Kidney (tissue), 14 donors: ENCODE results near the gene SKAP2. TPM values are rescaled to one million over a fixed set of nuclear protein-coding genes. Genes with fewer than 3 reads are reported as not detected.

Experiments
- DNase-seq, 5 donors: peaks; one replicate each; pipeline ENCODE4 v3.0.0-alpha.2; 2013 to 2020
- FAIRE-seq: peaks from 2 replicates; lab custom pipeline; 2012; peaks lifted over from hg19 to GRCh38; lab: Jason Lieb, UNC
- H3K27ac ChIP-seq, 2 donors: one replicate each; pipeline ENCODE4 v1.7.0; 2013; ENCODE audit warnings: low read depth in 2 of 2, low read length in 2 of 2, inconsistent platforms in 1 of 2
- H3K27me3 ChIP-seq: one replicate; pipeline ENCODE4 v1.7.1; 2013; ENCODE audit warnings: low read length, inconsistent platforms; ENCODE audit not compliant: control insufficient read depth, insufficient read depth
- H3K36me3 ChIP-seq, 3 donors: one replicate each; pipeline versions ENCODE4 v1.7.0 to v1.7.1; 2013; ENCODE audit warnings: low read length in 3 of 3, control low read depth in 1 of 3, inconsistent platforms in 1 of 3; ENCODE audit not compliant: insufficient read depth in 3 of 3, control insufficient read depth in 2 of 3
- H3K4me1 ChIP-seq, 3 donors: one replicate each; pipeline versions ENCODE4 v1.7.0 to v1.7.1; 2013; ENCODE audit warnings: low read length in 3 of 3, inconsistent platforms in 1 of 3, low read depth in 1 of 3; ENCODE audit not compliant: control insufficient read depth in 2 of 3, insufficient read depth in 2 of 3
- H3K4me3 ChIP-seq, 3 donors: one replicate each; pipeline versions ENCODE4 v1.7.0 to v1.8.1; 2013; ENCODE audit warnings: low read length in 3 of 3, control low read depth in 1 of 3, inconsistent platforms in 1 of 3
- H3K9ac ChIP-seq, 3 donors: one replicate each; pipeline versions ENCODE4 v1.7.0 to v1.7.1; 2013; ENCODE audit warnings: low read length in 3 of 3, control low read depth in 1 of 3, inconsistent platforms in 1 of 3
- H3K9me3 ChIP-seq, 3 donors: one replicate each; pipeline versions ENCODE4 v1.7.0 to v1.7.1; 2013; ENCODE audit warnings: low read length in 3 of 3, control low read depth in 1 of 3, inconsistent platforms in 1 of 3; ENCODE audit not compliant: control insufficient read depth in 2 of 3, insufficient read depth in 1 of 3
- CTCF ChIP-seq: IDR thresholded peaks from 3 replicates; pipeline ENCODE4 v1.5.1; 2012; ENCODE audit warnings: mild to moderate bottlenecking, moderate library complexity, borderline replicate concordance; ENCODE audit not compliant: insufficient read depth; ENCODE audit errors: extremely low read depth
- intact Hi-C: fragments of 100-400 bp; cut with DNase I; formaldehyde crosslinking; loops from one replicate; pipeline ENCODE4 v1.11.1; 2022
- polyA plus RNA-seq: library from polyadenylated mRNA; stranded (reverse); fragments of 350-450 nt; fragmentation: Illumina TruSeq; extraction: RNeasy Lipid Tissue Mini Kit (QIAGEN cat#74804); gene quantifications from one replicate; pipeline ENCODE4 v1.2.3, GENCODE V29; 2014; ENCODE audit warnings: low read depth, low replicate concordance; ENCODE audit not compliant: insufficient read depth
- total RNA-seq: library from RNA; stranded (reverse); fragmentation: NEBNext Ultra II Directional; extraction: Animal tissue kit (Norgen Biotek cat#: 25700); gene quantifications from one replicate; pipeline ENCODE4 v1.2.1, GENCODE V29; 2021
- donor health status: control.
- donor health status: control.
- donor health status: control.
- donor health status: control.
- donor health status: control.
- donor health status: DM: yes; HTN: yes; CAD: no.
- donor health status: Normal renal cell carcinoma (clear cell type).

SKAP2 gene
- total and polyA plus RNA-seq, 2 donors from 2014 or later = 20.0 to 75.8 TPM

- Histone ChIP-seq H3K9me3 (peaks cover 0 to 6% (median 0%) of the 10 kb centered on the region in 3 donors), H3K4me3 (no peak overlapping the region), H3K27me3 (no peaks in the 10 kb centered on the region), H3K27ac (no peak overlapping the region), H3K36me3 (no peaks in the 10 kb centered on the region), H3K9ac (no peak overlapping the region), H3K4me1 (no peaks in the 10 kb centered on the region)
- DNase-seq = no peak
- intact Hi-C loops = no loop called here
- FAIRE-seq = no peak
- no peak for TF ChIP-seq CTCF
These were observed 226.8 kb downstream of the SKAP2 start for GRCh38 chr7:26637610-26638009.

GRCh38 chr7:26636808-26637207, 227.6 kb downstream of the SKAP2 start:
- Histone ChIP-seq H3K27ac (no peak overlapping the region), H3K9me3 (peaks cover 0 to 3% (median 0%) of the 10 kb centered on the region in 3 donors), H3K27me3 (no peaks in the 10 kb centered on the region), H3K9ac (no peak overlapping the region), H3K36me3 (no peaks in the 10 kb centered on the region), H3K4me3 (no peak overlapping the region), H3K4me1 (no peaks in the 10 kb centered on the region)
- DNase-seq = no peak
- intact Hi-C loops = no loop called here
- no peak for TF ChIP-seq CTCF
- FAIRE-seq = no peak

- no peak overlapping the region for H3K9ac ChIP-seq
- no peak for TF ChIP-seq CTCF
- no peaks in the 10 kb centered on the region for H3K4me1 ChIP-seq
- H3K4me3 ChIP-seq = no peak overlapping the region
- no peaks in the 10 kb centered on the region for H3K9me3 ChIP-seq
- no peaks in the 10 kb centered on the region for H3K27me3 ChIP-seq
- DNase-seq (no peak), FAIRE-seq (no peak)
- no peak overlapping the region for H3K27ac ChIP-seq
- intact Hi-C loops = no loop called here
- no peaks in the 10 kb centered on the region for H3K36me3 ChIP-seq
These were observed 230.8 kb downstream of the SKAP2 start for GRCh38 chr7:26633557-26633956.

GRCh38 chr7:26631601-26632000, 232.8 kb downstream of the SKAP2 start:
- intact Hi-C loops = no loop called here
- no peak overlapping the region for H3K27ac ChIP-seq
- H3K9ac ChIP-seq = no peak overlapping the region
- H3K27me3 ChIP-seq = no peaks in the 10 kb centered on the region
- no peaks in the 10 kb centered on the region for H3K4me1 ChIP-seq
- FAIRE-seq = no peak
- H3K36me3 ChIP-seq = no peaks in the 10 kb centered on the region
- H3K4me3 ChIP-seq = no peak overlapping the region
- no peak for DNase-seq
- no peaks in the 10 kb centered on the region for H3K9me3 ChIP-seq
- TF ChIP-seq CTCF = no peak
